IPS-NIHi7 (cell line): ENCODE measurements around the gene IGFL1.
"Not testable (repeated sequence)": the region's sequence is repeated elsewhere in the genome, so short reads cannot be mapped to it uniquely, and the experiment has no call there.

Source experiments
- DNase-seq: peaks from one replicate; pipeline ENCODE4 v3.0.0; 2012; ENCODE audit warnings: mixed read lengths; ENCODE audit errors: extremely low spot score

Gene IGFL1

GRCh38 chr19:46270521-46271256, 41.1 kb downstream of the IGFL1 start:
- no peak for DNase-seq

- DNase-seq: no peak
These were observed 42.1 kb downstream of the IGFL1 start for GRCh38 chr19:46271481-46272197.

- not testable (repeated sequence) for DNase-seq
These were observed 44.4 kb downstream of the IGFL1 start for GRCh38 chr19:46273931-46274330.

DNA sequence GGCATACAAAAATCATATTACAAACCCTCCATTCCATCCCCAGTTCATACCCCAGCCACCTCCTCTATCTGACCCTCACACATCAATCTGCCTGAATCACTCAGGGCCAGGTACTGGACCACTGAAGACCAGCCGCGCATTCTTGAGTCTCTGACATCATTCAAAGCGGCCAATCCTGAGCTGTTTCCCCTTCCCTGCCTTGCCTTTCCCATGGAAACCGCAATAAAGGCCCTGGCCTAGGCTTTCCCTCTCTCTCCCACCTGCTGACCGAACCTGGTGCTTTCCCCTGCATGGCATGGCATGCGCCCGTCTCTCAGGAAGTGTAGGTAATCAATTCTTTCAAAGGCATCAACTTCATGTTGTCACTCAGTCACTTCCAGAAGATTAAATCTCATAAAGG, 49.6 kb downstream of the IGFL1 start:
- no peak for DNase-seq
